ENCODE results near the gene NAPA. TPM values are rescaled to one million over a fixed set of nuclear protein-coding genes. Genes with fewer than 3 reads are reported as not detected.

Gene NAPA
- total RNA-seq, 3 donors from 2014 or later = 109 to 145 (median 124) TPM

GRCh38 chr19:47507012-47507411 is 7.9 kb downstream of the NAPA start:
- ATAC-seq = peak; percentile 8
- peaks cover 17% of the 10 kb centered on the region for H3K4me1 ChIP-seq (ENCODE audit: low read depth)
- intact Hi-C loops (cut with DNase I, micrococcal nuclease) = no loop called here
- H3K4me3 ChIP-seq = no peak overlapping the region
- no peaks in the 10 kb centered on the region for H3K36me3 ChIP-seq (ENCODE audit: low read depth)
- TF ChIP-seq CTCF (IDR thresholded peaks at IDR 0.05) = no peak
- no peaks in the 10 kb centered on the region for H3K9me3 ChIP-seq
- no peak for DNase-seq

GRCh38 chr19:47506459-47506858 is 8.4 kb downstream of the NAPA start:
- ATAC-seq (no peak), DNase-seq (no peak)
- intact Hi-C loops (cut with DNase I, micrococcal nuclease) = no loop called here
- H3K36me3 ChIP-seq (ENCODE audit: low read depth) = no peaks in the 10 kb centered on the region
- peaks cover 11% of the 10 kb centered on the region for H3K4me1 ChIP-seq (ENCODE audit: low read depth)
- no peak for TF ChIP-seq CTCF (IDR thresholded peaks at IDR 0.05)
- no peak overlapping the region for H3K4me3 ChIP-seq
- no peaks in the 10 kb centered on the region for H3K9me3 ChIP-seq

- DNase-seq = no peak
- intact Hi-C loops (cut with DNase I, micrococcal nuclease) = no loop called here
- no peak for ATAC-seq
- Histone ChIP-seq H3K4me3 (no peak overlapping the region), H3K9me3 (no peaks in the 10 kb centered on the region), H3K4me1 (ENCODE audit: low read depth) (peaks cover 4% of the 10 kb centered on the region), H3K36me3 (ENCODE audit: low read depth) (peaks cover under 1% of the 10 kb centered on the region)
- TF ChIP-seq CTCF (IDR thresholded peaks at IDR 0.05) = no peak
These were observed 9.4 kb downstream of the NAPA start for GRCh38 chr19:47505506-47505905.

GRCh38 chr19:47503826-47504150 is 11.1 kb downstream of the NAPA start:
- no peak for DNase-seq
- no peak for TF ChIP-seq CTCF (IDR thresholded peaks at IDR 0.05)
- intact Hi-C loops (cut with DNase I, micrococcal nuclease) = no loop called here
- ATAC-seq = no peak
- Histone ChIP-seq H3K36me3 (ENCODE audit: low read depth) (peaks cover 3% of the 10 kb centered on the region), H3K9me3 (no peaks in the 10 kb centered on the region), H3K4me3 (no peak overlapping the region), H3K4me1 (ENCODE audit: low read depth) (peaks cover 4% of the 10 kb centered on the region)

- no peak for TF ChIP-seq CTCF (IDR thresholded peaks at IDR 0.05)
- ATAC-seq (no peak), DNase-seq (no peak)
- intact Hi-C loops (cut with DNase I, micrococcal nuclease) = no loop called here
- no peaks in the 10 kb centered on the region for H3K9me3 ChIP-seq
- no peak overlapping the region for H3K4me3 ChIP-seq
- H3K36me3 ChIP-seq (ENCODE audit: low read depth) = peaks cover 3% of the 10 kb centered on the region
- peaks cover 4% of the 10 kb centered on the region for H3K4me1 ChIP-seq (ENCODE audit: low read depth)
These were observed 11.6 kb downstream of the NAPA start for GRCh38 chr19:47503130-47503825.

Measured in mucosa of descending colon (tissue), 3 donors.